Kidney (tissue), 14 donors: ENCODE measurements around the gene SOX5. TPM values are rescaled to one million over a fixed set of nuclear protein-coding genes. Genes with fewer than 3 reads are reported as not detected.

Experiments used
- DNase-seq, 5 donors: peaks; one replicate each; pipeline ENCODE4 v3.0.0-alpha.2; 2013 to 2020
- FAIRE-seq: peaks from 2 replicates; lab custom pipeline; 2012; peaks lifted over from hg19 to GRCh38; lab: Jason Lieb, UNC
- H3K27ac ChIP-seq, 2 donors: one replicate each; pipeline ENCODE4 v1.7.0; 2013; ENCODE audit warnings: low read depth in 2 of 2, low read length in 2 of 2, inconsistent platforms in 1 of 2
- H3K27me3 ChIP-seq: one replicate; pipeline ENCODE4 v1.7.1; 2013; ENCODE audit warnings: low read length, inconsistent platforms; ENCODE audit not compliant: control insufficient read depth, insufficient read depth
- H3K36me3 ChIP-seq, 3 donors: one replicate each; pipeline versions ENCODE4 v1.7.0 to v1.7.1; 2013; ENCODE audit warnings: low read length in 3 of 3, control low read depth in 1 of 3, inconsistent platforms in 1 of 3; ENCODE audit not compliant: insufficient read depth in 3 of 3, control insufficient read depth in 2 of 3
- H3K4me1 ChIP-seq, 3 donors: one replicate each; pipeline versions ENCODE4 v1.7.0 to v1.7.1; 2013; ENCODE audit warnings: low read length in 3 of 3, inconsistent platforms in 1 of 3, low read depth in 1 of 3; ENCODE audit not compliant: control insufficient read depth in 2 of 3, insufficient read depth in 2 of 3
- H3K4me3 ChIP-seq, 3 donors: one replicate each; pipeline versions ENCODE4 v1.7.0 to v1.8.1; 2013; ENCODE audit warnings: low read length in 3 of 3, control low read depth in 1 of 3, inconsistent platforms in 1 of 3
- H3K9ac ChIP-seq, 3 donors: one replicate each; pipeline versions ENCODE4 v1.7.0 to v1.7.1; 2013; ENCODE audit warnings: low read length in 3 of 3, control low read depth in 1 of 3, inconsistent platforms in 1 of 3
- H3K9me3 ChIP-seq, 3 donors: one replicate each; pipeline versions ENCODE4 v1.7.0 to v1.7.1; 2013; ENCODE audit warnings: low read length in 3 of 3, control low read depth in 1 of 3, inconsistent platforms in 1 of 3; ENCODE audit not compliant: control insufficient read depth in 2 of 3, insufficient read depth in 1 of 3
- intact Hi-C: fragments of 100-400 bp; cut with DNase I; formaldehyde crosslinking; loops from one replicate; pipeline ENCODE4 v1.11.1; 2022
- polyA plus RNA-seq: library from polyadenylated mRNA; stranded (reverse); fragments of 350-450 nt; fragmentation: Illumina TruSeq; extraction: RNeasy Lipid Tissue Mini Kit (QIAGEN cat#74804); gene quantifications from one replicate; pipeline ENCODE4 v1.2.3, GENCODE V29; 2014; ENCODE audit warnings: low read depth, low replicate concordance; ENCODE audit not compliant: insufficient read depth
- total RNA-seq: library from RNA; stranded (reverse); fragmentation: NEBNext Ultra II Directional; extraction: Animal tissue kit (Norgen Biotek cat#: 25700); gene quantifications from one replicate; pipeline ENCODE4 v1.2.1, GENCODE V29; 2021
- TF ChIP-seq, protein P1 (sequence below): IDR thresholded peaks from 3 replicates; pipeline ENCODE4 v1.5.1; 2012; ENCODE audit warnings: mild to moderate bottlenecking, moderate library complexity, borderline replicate concordance; ENCODE audit not compliant: insufficient read depth; ENCODE audit errors: extremely low read depth
- donor health status: control.
- donor health status: control.
- donor health status: control.
- donor health status: control.
- donor health status: control.
- donor health status: DM: yes; HTN: yes; CAD: no.
- donor health status: Normal renal cell carcinoma (clear cell type).

The SOX5 gene
- total and polyA plus RNA-seq, 2 donors from 2014 or later = 0.54 to 10.8 TPM

DNA sequence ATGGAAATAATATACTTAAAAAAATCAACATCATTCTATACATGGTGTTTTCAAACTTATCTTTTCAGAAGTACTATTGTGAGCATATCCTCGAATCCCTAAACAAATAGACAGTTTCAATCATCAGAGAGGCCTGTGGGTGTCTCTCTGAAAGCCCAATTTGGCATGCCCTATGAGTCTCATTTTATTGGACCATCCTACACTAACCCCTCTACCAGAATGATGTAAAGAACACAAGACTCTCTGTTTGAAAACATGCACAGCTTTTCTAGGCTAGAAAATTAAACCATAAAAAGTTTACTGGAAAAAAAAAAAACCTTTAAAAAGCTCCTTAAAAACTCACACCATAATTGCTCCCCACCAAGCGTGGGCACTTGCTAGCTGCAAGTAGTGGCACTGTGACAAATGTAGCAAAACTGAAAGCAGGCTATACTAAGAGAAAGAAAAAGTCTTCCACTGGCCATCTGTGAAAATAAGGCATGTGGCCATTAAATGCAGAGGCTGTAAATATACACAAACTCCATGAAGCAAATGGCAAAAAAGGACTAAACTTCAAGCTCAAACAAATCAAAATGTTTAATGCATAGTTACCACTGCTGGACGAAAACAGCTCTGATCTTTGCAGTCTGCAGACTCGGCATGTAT is 394.2 kb downstream of the SOX5 start:
- intact Hi-C loops = no loop called here
- TF ChIP-seq, protein P1, sequence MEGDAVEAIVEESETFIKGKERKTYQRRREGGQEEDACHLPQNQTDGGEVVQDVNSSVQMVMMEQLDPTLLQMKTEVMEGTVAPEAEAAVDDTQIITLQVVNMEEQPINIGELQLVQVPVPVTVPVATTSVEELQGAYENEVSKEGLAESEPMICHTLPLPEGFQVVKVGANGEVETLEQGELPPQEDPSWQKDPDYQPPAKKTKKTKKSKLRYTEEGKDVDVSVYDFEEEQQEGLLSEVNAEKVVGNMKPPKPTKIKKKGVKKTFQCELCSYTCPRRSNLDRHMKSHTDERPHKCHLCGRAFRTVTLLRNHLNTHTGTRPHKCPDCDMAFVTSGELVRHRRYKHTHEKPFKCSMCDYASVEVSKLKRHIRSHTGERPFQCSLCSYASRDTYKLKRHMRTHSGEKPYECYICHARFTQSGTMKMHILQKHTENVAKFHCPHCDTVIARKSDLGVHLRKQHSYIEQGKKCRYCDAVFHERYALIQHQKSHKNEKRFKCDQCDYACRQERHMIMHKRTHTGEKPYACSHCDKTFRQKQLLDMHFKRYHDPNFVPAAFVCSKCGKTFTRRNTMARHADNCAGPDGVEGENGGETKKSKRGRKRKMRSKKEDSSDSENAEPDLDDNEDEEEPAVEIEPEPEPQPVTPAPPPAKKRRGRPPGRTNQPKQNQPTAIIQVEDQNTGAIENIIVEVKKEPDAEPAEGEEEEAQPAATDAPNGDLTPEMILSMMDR = no peak
- no peak overlapping the region for H3K27ac ChIP-seq
- H3K36me3 ChIP-seq = no peaks in the 10 kb centered on the region
- no peak for DNase-seq
- no peaks in the 10 kb centered on the region for H3K4me1 ChIP-seq
- FAIRE-seq = no peak
- no peaks in the 10 kb centered on the region for H3K9me3 ChIP-seq
- no peak overlapping the region for H3K4me3 ChIP-seq
- no peak overlapping the region for H3K9ac ChIP-seq
- no peaks in the 10 kb centered on the region for H3K27me3 ChIP-seq

- no peak for DNase-seq
- Histone ChIP-seq H3K27me3 (no peaks in the 10 kb centered on the region), H3K9ac (no peak overlapping the region), H3K4me1 (no peaks in the 10 kb centered on the region), H3K4me3 (no peak overlapping the region), H3K9me3 (no peaks in the 10 kb centered on the region), H3K27ac (no peak overlapping the region), H3K36me3 (no peaks in the 10 kb centered on the region)
- FAIRE-seq = no peak
- intact Hi-C loops = no loop called here
- TF ChIP-seq, protein P1 = no peak
Measured at GRCh38 chr12:23552417-23552816, 397.1 kb downstream of the SOX5 start.

- Histone ChIP-seq H3K4me1 (no peaks in the 10 kb centered on the region), H3K4me3 (no peak overlapping the region), H3K9me3 (no peaks in the 10 kb centered on the region), H3K27me3 (no peaks in the 10 kb centered on the region), H3K9ac (no peak overlapping the region), H3K27ac (no peak overlapping the region), H3K36me3 (no peaks in the 10 kb centered on the region)
- FAIRE-seq = no peak
- DNase-seq = peak in 1 of 5 donors; percentile 33
- TF ChIP-seq, protein P1 = no peak
- intact Hi-C loops = no loop called here
Measured at GRCh38 chr12:23550753-23551152, 398.7 kb downstream of the SOX5 start.

- Histone ChIP-seq H3K27me3 (no peaks in the 10 kb centered on the region), H3K27ac (no peak overlapping the region), H3K4me3 (no peak overlapping the region), H3K4me1 (no peaks in the 10 kb centered on the region), H3K9ac (no peak overlapping the region), H3K9me3 (no peaks in the 10 kb centered on the region), H3K36me3 (no peaks in the 10 kb centered on the region)
- DNase-seq = no peak
- intact Hi-C loops = no loop called here
- TF ChIP-seq, protein P1 = no peak
- FAIRE-seq = no peak
Measured at GRCh38 chr12:23548742-23549141, 400.7 kb downstream of the SOX5 start.
